HCT116 (cell line): Measurements from ENCODE around the gene ART1. TPM values are rescaled to one million over a fixed set of nuclear protein-coding genes. Genes with fewer than 3 reads are reported as not detected.

Experiments
- ATAC-seq: fragments of 200-7000 bp; cut with Tn5 transposase; 2 replicates; pipeline ENCODE4 v1.9.1; 2020; ENCODE audit warnings: mild to moderate bottlenecking, moderate library complexity
- BruUV-seq: library from RNA; stranded (reverse); fragments of 400-500 nt; replicated peaks from 2 replicates; lab custom pipeline; 2021; lab: Mats Ljungman, UMichigan
- CTCF ChIA-PET: fragments of 300-600 bp; sonication (Branson Sonifier 250); formaldehyde crosslinking; loops from one replicate; lab custom pipeline; 2021; ENCODE audit warnings: antibody characterized with exemption; lab: Charles Lee
- POLR2A ChIA-PET: fragments of 300-600, 350-600 bp; sonication (Branson Sonifier 250); formaldehyde crosslinking; loops from one replicate; lab custom pipeline; 2021; ENCODE audit warnings: antibody characterized with exemption; lab: Charles Lee
- RAD21 ChIA-PET, 2 experiments: fragments of 300-600 bp; sonication (Branson Sonifier 250); formaldehyde crosslinking; loops; one replicate each; lab custom pipeline; 2023; ENCODE audit warnings: low total read pairs in 2 of 2; ENCODE audit not compliant: uncharacterized antibody in 2 of 2, unreplicated experiment in 2 of 2, low non-redundant PET in 1 of 2; lab: Charles Lee
- DNase-seq: peaks from one replicate; pipeline ENCODE4 v3.0.0-alpha.2; 2010; ENCODE audit warnings: low read depth, low spot score
- H2AFZ ChIP-seq: fragments of 200-600 bp; shearing (Covaris generic), sonication (generic); 2 replicates; pipeline ENCODE4 v1.6.1; 2017; ENCODE audit warnings: low read depth, mixed run types, mixed read lengths, antibody characterized with exemption, low read length; ENCODE audit not compliant: poor library complexity, severe bottlenecking
- H3K27ac ChIP-seq: 2 replicates; pipeline ENCODE4 v1.5.1; 2012; ENCODE audit warnings: low read depth, low read length
- H3K27me3 ChIP-seq: fragments of 200-600 bp; sonication (generic); 2 replicates; pipeline ENCODE4 v1.6.1; 2016; ENCODE audit warnings: mixed run types, low read length, mixed read lengths; ENCODE audit not compliant: insufficient read depth
- H3K36me3 ChIP-seq, 2 experiments: fragments of 200-500 bp in 1 of 2; fragments of 200-600 bp in 1 of 2; sonication (Bioruptor generic) in 1 of 2; sonication (generic) in 1 of 2; 2 replicates each; pipeline versions ENCODE4 v1.5.1 to v1.6.1; 2014 to 2016; ENCODE audit warnings: low read length in 2 of 2, inconsistent platforms in 1 of 2, mixed read lengths in 1 of 2, mixed run types in 1 of 2; ENCODE audit not compliant: insufficient read depth in 2 of 2, control insufficient read depth in 1 of 2
- H3K4me1 ChIP-seq, 2 experiments: fragments of 200-600 bp in 1 of 2; sonication (generic) in 1 of 2; 2 replicates each; pipeline versions ENCODE4 v1.5.1 to v1.6.1; 2012 to 2017; ENCODE audit warnings: low read length in 2 of 2, inconsistent platforms in 1 of 2, mild to moderate bottlenecking in 1 of 2, mixed read lengths in 1 of 2, mixed run types in 1 of 2, moderate library complexity in 1 of 2; ENCODE audit not compliant: insufficient read depth in 2 of 2, control insufficient read depth in 1 of 2
- H3K4me2 ChIP-seq: fragments of 200-600 bp; sonication (generic); 2 replicates; pipeline ENCODE4 v1.6.1; 2017; ENCODE audit warnings: mixed run types, low read length, mixed read lengths
- H3K4me3 ChIP-seq, 2 experiments: fragments of 200-600 bp in 1 of 2; sonication (generic) in 1 of 2; replicated peaks in 1 of 2; 2 replicates each; pipeline ENCODE4 v1.5.1; 2011 to 2016; ENCODE audit warnings: low read length in 2 of 2, control low read depth in 1 of 2, low read depth in 1 of 2, mild to moderate bottlenecking in 1 of 2, mixed read lengths in 1 of 2, mixed run types in 1 of 2
- H3K79me2 ChIP-seq: fragments of 200-600 bp; sonication (generic); 2 replicates; pipeline ENCODE4 v1.6.1; 2017; ENCODE audit warnings: mild to moderate bottlenecking, mixed run types, low read length, moderate library complexity, mixed read lengths; ENCODE audit not compliant: insufficient read depth
- H3K9ac ChIP-seq: fragments of 200-600 bp; sonication (generic); 2 replicates; pipeline ENCODE4 v1.6.1; 2016; ENCODE audit warnings: low read length, mixed read lengths
- H3K9me2 ChIP-seq: fragments of 200-600 bp; sonication (generic), shearing (Covaris generic); 2 replicates; pipeline ENCODE4 v1.6.1; 2017; ENCODE audit warnings: mixed run types, mild to moderate bottlenecking, moderate library complexity; ENCODE audit not compliant: insufficient read depth
- H3K9me3 ChIP-seq, 2 experiments: fragments of 200-500 bp in 1 of 2; fragments of 200-600 bp in 1 of 2; sonication (Bioruptor generic) in 1 of 2; sonication (generic) in 1 of 2; 2 replicates each; pipeline ENCODE4 v1.6.1; 2014 to 2017; ENCODE audit warnings: low read length in 2 of 2, mixed read lengths in 2 of 2, inconsistent platforms in 1 of 2, low read depth in 1 of 2, mild to moderate bottlenecking in 1 of 2, mixed run types in 1 of 2, moderate library complexity in 1 of 2; ENCODE audit not compliant: control insufficient read depth in 1 of 2, insufficient read depth in 1 of 2
- H4K20me1 ChIP-seq: fragments of 200-600 bp; sonication (generic), shearing (Covaris generic); 2 replicates; pipeline ENCODE4 v1.6.1; 2017; ENCODE audit warnings: mixed run types, mild to moderate bottlenecking, moderate library complexity; ENCODE audit not compliant: insufficient read depth
- ATF3 ChIP-seq: IDR thresholded peaks from 2 replicates; pipeline ENCODE4 v1.6.1; 2012
- CBX3 ChIP-seq: IDR thresholded peaks from 2 replicates; pipeline ENCODE4 v1.6.1; 2012; ENCODE audit warnings: low read depth
- EZH2 ChIP-seq: fragments of 200-600 bp; sonication (generic); IDR thresholded peaks from 2 replicates; pipeline ENCODE4 v1.6.1; 2017; ENCODE audit warnings: antibody characterized with exemption, mixed run types
- FOSL1 ChIP-seq: IDR thresholded peaks from 2 replicates; pipeline ENCODE4 v1.6.1; 2012; ENCODE audit warnings: low read depth
- JUND ChIP-seq: IDR thresholded peaks from 2 replicates; pipeline ENCODE4 v1.6.1; 2012
- POLR2AphosphoS5 ChIP-seq: IDR thresholded peaks from 2 replicates; pipeline ENCODE4 v1.6.1; 2011; ENCODE audit warnings: mild to moderate bottlenecking, low read depth, low read length, moderate library complexity
- RAD21 ChIP-seq: IDR thresholded peaks from 2 replicates; pipeline ENCODE4 v1.6.1; 2012; ENCODE audit warnings: low read depth, mild to moderate bottlenecking
- REST ChIP-seq: IDR thresholded peaks from 2 replicates; pipeline ENCODE4 v1.6.1; 2012; ENCODE audit warnings: low read depth
- SIN3A ChIP-seq: IDR thresholded peaks from 2 replicates; pipeline ENCODE4 v1.6.1; 2012; ENCODE audit warnings: low read depth
- SP1 ChIP-seq: IDR thresholded peaks from 2 replicates; pipeline ENCODE4 v1.6.1; 2012; ENCODE audit warnings: low read depth
- SRF ChIP-seq: IDR thresholded peaks from 2 replicates; pipeline ENCODE4 v1.6.1; 2012; ENCODE audit warnings: low read depth
- TCF7L2 ChIP-seq: IDR thresholded peaks from 2 replicates; pipeline ENCODE4 v1.7.0; 2011; ENCODE audit warnings: borderline replicate concordance, inconsistent platforms; ENCODE audit not compliant: insufficient read depth, insufficient read length; ENCODE audit errors: extremely low read depth
- YY1 ChIP-seq: IDR thresholded peaks from 2 replicates; pipeline ENCODE4 v1.6.1; 2011; ENCODE audit warnings: low read length, low read depth, moderate library complexity, mild to moderate bottlenecking; ENCODE audit not compliant: insufficient replicate concordance; ENCODE audit errors: extremely low read depth
- ZBTB33 ChIP-seq: IDR thresholded peaks from 2 replicates; pipeline ENCODE4 v1.6.1; 2011; ENCODE audit warnings: mild to moderate bottlenecking, low read length, moderate library complexity; ENCODE audit not compliant: insufficient replicate concordance; ENCODE audit errors: extremely low read depth
- intact Hi-C: fragments of 100-400 bp; cut with micrococcal nuclease; formaldehyde crosslinking; loops from 2 replicates; pipeline ENCODE4 v1.10.0; 2022
- total RNA-seq: library from RNA; stranded (reverse); gene quantifications from one replicate; pipeline ENCODE4 v1.2.1, GENCODE V29; 2021; ENCODE audit not compliant: unreplicated experiment

The ART1 gene
- total RNA-seq, 1 experiment from 2014 or later, result not detected

GRCh38 chr11:3665336-3666022, 20.6 kb downstream of the ART1 start:
- ATAC-seq (no peak), DNase-seq (no peak)
- H3K4me3 ChIP-seq, result no peak overlapping the region
- H3K36me3 ChIP-seq, result no peaks in the 10 kb centered on the region; a peak in 1 of 4 replicates
- H3K27me3 ChIP-seq, result no peaks in the 10 kb centered on the region
- no peaks in the 10 kb centered on the region for H3K4me1 ChIP-seq
- no peaks in the 10 kb centered on the region for H4K20me1 ChIP-seq
- CTCF ChIA-PET, result no interaction called here
- H3K27ac ChIP-seq, result no peak overlapping the region
- no peak overlapping the region for H3K4me2 ChIP-seq
- intact Hi-C loops, result no loop called here
- no TSS peak for BruUV-seq
- POLR2A ChIA-PET, result no interaction called here
- no peaks in the 10 kb centered on the region for H3K9me2 ChIP-seq
- H2AFZ ChIP-seq, result no peak overlapping the region
- no peaks in the 10 kb centered on the region for H3K9me3 ChIP-seq
- no peaks in the 10 kb centered on the region for H3K79me2 ChIP-seq
- H3K9ac ChIP-seq, result no peak overlapping the region
- RAD21 ChIA-PET, result no interaction called here
- TF ChIP-seq TCF7L2 (no peak), YY1 (no peak), JUND (no peak)

- RAD21 ChIA-PET, result no interaction called here
- intact Hi-C loops, result no loop called here
- Histone ChIP-seq H3K79me2 (no peaks in the 10 kb centered on the region), H3K27me3 (no peaks in the 10 kb centered on the region), H3K4me3 (no peak overlapping the region), H3K27ac (no peak overlapping the region), H3K36me3 (no peaks in the 10 kb centered on the region; a peak in 1 of 4 replicates), H2AFZ (no peak overlapping the region), H3K9me3 (no peaks in the 10 kb centered on the region), H3K4me2 (no peak overlapping the region)
- ATAC-seq (no peak), DNase-seq (no peak)
- BruUV-seq, result no TSS peak
- no peak for TF ChIP-seq YY1
- no peak for TF ChIP-seq RAD21
- TF ChIP-seq SP1, result no peak
- no peak for TF ChIP-seq SRF
- no peak for TF ChIP-seq TCF7L2
- TF ChIP-seq CBX3, result no peak
- TF ChIP-seq ATF3, result no peak
- no peak for TF ChIP-seq EZH2
- TF ChIP-seq POLR2AphosphoS5, result no peak
- no peak for TF ChIP-seq ZBTB33
- no peak for TF ChIP-seq REST
- no peak for TF ChIP-seq FOSL1
- no peak for TF ChIP-seq SIN3A
- TF ChIP-seq, all 23 proteins: peak for 0
- H3K4me1 ChIP-seq, result no peaks in the 10 kb centered on the region
- no peaks in the 10 kb centered on the region for H4K20me1 ChIP-seq
- CTCF ChIA-PET, result no interaction called here
- no peaks in the 10 kb centered on the region for H3K9me2 ChIP-seq
- POLR2A ChIA-PET, result no interaction called here
- no peak overlapping the region for H3K9ac ChIP-seq
Measured at GRCh38 chr11:3666023-3666530, 21.1 kb downstream of the ART1 start.
